GM18505 (cell line): Measurements from ENCODE around the gene RAB11FIP3.
A peak's percentile ranks its signal among the peaks of the same experiment; 100 is the strongest.
"Not testable (repeated sequence)": the region's sequence is repeated elsewhere in the genome, so short reads cannot be mapped to it uniquely, and the experiment has no call there.

Source experiments
- ATAC-seq: cut with Tn5 transposase; IDR thresholded peaks from one replicate; pipeline ENCODE4 v1.9.1; 2021; ENCODE audit not compliant: unreplicated experiment
- POLR2A ChIP-seq: IDR thresholded peaks from 4 replicates; pipeline ENCODE4 v1.6.1; 2011; ENCODE audit warnings: borderline replicate concordance; ENCODE audit not compliant: insufficient read depth, insufficient read length; ENCODE audit errors: extremely low read depth

Gene RAB11FIP3

DNA sequence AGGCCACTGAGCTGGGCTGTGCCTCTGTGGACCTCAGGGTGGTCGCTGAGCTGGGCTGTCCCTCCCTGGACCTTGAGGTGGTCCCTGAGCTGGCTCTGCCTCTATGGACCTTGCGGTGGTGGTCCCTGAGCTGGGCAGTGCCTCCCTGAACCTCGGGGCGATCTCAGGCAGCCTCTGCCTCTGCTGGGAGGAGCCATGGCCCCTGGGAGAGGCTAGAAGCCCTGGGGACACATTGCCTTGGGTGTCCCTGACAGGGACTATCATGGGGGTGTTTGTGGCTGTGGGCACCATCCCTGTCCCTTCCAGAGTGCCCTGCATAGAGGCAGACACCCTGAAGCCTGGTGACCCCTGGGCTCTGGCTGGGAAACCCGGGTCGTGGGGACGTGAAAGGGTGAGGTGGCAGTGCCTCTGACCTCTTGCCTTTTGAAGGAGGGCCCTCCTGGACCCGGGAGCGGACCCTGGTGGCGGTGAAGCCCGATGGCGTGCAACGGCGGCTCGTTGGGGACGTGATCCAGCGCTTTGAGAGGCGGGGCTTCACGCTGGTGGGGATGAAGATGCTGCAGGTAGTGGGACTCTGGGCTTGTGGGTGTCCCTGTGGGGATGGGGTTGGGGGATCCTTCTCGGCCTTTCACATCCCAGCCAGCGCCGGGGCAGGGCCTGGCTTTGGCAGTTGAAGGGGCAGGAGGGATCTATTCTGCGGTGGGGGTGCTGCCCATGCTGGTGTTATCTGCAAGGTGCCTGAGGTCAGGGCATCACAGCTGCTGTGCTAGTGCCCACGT lies 26.7 kb upstream of the RAB11FIP3 start:
- no peak for ATAC-seq
- TF ChIP-seq POLR2A, result no peak

DNA sequence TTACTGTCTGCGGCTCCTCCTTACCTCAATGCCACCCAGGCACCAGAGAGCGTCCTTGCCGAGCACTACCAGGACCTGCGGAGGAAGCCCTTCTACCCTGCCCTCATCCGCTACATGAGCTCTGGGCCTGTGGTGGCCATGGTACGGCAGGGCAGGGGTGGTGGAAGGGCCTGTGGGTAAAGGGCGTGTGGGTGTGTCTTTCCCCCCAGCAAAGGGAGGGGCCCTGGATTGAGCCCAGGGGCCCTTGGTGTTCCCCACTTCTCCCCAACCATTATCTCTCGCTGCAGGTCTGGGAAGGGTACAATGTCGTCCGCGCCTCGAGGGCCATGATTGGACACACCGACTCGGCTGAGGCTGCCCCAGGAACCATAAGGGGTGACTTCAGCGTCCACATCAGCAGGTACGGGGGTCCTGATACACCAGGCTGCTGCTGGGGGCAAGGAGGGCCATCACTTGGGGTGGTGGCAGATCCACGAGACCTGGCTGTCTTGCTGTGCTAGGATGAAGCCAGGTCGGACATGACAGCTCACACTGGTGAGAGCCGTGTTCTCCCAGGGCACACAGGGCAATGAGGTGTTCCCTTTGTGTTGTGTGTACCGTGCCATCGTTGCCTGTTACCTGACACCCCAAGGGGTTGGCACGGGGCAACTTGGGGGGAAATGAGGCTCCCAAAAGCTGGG lies 26.0 kb upstream of the RAB11FIP3 start:
- no peak for TF ChIP-seq POLR2A
- no peak for ATAC-seq

DNA sequence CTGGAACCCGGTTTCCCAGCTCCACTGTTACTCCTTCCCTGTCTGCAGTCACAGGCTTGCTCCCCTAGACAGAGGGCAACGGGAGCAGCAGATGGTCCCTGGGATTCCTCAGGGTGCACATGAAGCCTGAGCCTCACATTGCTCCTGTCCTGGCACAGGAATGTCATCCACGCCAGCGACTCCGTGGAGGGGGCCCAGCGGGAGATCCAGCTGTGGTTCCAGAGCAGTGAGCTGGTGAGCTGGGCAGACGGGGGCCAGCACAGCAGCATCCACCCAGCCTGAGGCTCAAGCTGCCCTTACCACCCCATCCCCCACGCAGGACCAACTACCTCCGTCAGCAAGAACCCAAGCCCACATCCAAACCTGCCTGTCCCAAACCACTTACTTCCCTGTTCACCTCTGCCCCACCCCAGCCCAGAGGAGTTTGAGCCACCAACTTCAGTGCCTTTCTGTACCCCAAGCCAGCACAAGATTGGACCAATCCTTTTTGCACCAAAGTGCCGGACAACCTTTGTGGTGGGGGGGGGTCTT lies 25.3 kb upstream of the RAB11FIP3 start:
- no peak for TF ChIP-seq POLR2A
- ATAC-seq, result no peak

DNA sequence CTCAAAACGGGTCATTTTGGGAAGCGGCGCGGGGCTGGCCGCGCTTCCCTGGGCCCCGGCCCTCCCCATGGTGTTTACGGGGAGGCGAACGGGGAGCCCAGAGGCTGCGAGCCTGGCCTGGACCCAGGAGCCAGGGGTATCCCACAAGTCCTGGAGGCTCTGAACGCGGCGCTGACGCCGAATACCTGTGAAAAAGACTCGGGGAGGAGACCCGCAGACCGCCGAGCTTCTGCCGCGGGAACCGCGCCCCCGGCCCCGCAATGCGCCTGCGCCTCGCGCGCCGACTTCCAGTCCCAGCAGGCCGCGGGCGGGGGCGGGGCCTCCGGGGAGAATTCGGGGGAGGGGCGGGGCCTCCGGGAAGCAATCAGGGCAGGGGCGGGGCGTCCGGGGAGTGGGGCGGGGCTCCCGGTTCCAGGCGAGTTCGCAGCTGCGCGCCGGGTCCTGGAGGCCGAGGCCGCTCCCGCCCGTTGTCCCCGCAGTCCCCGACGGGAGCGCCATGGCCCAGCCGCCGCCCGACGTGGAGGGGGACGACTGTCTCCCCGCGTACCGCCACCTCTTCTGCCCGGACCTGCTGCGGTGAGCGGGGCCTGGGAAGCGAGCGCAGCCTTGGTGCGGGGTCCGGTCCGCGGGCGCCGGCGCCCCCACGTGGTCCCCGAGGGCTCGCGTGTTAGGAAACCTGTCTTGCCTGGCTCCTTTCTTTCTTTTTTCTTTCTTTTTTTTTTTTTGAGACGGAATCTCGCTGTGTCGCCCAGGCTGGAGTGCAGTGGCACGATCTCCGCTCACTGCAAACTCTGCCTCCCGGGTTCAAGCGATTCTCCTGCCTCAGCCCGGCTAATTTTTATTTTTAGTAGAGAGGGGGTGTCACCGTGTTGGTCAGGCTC lies 23.7 kb upstream of the RAB11FIP3 start, which contains the start of gene DECR2:
TSS of gene DECR2 (plus strand) at position 418 of the 881 bp plus-strand sequence. CDS start at position 497, 79 bp downstream.
- ATAC-seq, result peak; percentile 60
- TF ChIP-seq POLR2A, result peak; percentile 71

DNA sequence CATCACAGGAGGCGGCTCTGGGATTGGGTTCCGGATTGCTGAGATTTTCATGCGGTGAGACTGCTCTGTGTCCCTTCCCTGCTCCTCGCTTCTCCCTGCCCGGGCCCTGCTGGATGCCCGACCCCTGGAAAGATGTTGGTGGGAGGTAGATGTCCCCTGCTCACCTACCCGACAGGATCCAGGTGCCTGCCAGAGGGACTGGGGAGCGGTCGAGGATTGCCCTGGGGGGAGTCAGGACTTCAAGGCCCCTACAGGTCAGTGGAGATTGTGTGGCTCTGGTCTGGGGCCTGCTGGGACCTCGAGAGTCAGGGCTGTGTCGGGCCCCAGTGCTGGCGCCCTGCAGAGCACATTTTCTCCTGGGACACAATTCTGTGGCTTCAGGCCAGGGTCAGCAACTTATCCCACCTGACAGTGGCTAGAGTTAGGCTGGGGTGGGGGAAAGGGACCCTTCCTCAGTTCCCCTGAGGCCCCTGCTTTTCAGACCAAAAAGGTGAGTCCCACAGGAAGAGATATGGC lies 20.4 kb upstream of the RAB11FIP3 start:
- ATAC-seq, result no peak

DNA sequence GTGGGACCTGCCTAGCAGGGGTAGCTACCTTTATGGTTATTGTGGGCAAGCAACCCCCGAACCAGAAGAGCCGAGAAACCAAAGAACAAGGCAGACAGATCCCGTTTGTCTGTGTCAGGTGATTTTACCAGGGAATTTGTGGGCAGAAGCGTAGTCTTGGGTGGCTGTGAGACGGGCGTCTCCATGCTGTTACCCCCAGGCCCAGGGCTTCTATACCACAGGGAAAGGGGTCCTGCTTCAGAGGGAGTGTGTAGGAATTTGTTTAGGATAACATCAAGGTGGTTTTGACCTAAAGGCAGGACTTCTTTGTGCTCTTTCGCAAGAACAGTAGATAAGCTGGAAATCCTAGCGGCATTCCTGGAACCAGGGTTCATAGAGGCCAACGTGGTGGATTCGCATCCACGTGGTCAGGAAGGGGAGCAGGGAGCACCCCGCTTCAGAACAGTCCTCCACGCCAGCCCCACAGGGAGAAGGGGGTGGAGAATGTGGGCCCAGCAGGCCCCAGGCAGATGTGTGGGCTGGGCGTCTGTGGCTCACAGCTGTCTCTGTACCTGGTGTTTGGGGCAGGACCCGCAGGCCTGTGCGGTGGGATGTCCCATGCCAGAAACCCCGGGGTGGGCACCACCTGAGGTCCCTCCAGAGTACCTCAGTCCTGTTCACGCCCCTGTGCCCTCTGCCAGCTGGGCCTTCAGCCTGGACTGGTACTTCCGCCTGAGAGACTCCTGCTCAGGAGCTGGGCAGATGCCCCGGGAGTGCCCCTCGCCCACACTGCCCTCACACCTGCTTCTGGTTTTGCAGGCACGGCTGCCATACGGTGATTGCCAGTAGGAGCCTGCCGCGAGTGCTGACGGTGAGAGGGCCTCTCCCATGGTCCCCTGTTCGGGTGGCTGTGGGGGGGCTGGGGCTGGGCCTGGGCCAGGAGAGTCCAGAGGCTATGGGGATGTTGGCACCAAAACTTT lies 19.6 kb upstream of the RAB11FIP3 start:
- ATAC-seq, result no peak
- no peak for TF ChIP-seq POLR2A

More for the DNA sequence above, 20.4 kb upstream of the RAB11FIP3 start:
- no peak for TF ChIP-seq POLR2A

DNA sequence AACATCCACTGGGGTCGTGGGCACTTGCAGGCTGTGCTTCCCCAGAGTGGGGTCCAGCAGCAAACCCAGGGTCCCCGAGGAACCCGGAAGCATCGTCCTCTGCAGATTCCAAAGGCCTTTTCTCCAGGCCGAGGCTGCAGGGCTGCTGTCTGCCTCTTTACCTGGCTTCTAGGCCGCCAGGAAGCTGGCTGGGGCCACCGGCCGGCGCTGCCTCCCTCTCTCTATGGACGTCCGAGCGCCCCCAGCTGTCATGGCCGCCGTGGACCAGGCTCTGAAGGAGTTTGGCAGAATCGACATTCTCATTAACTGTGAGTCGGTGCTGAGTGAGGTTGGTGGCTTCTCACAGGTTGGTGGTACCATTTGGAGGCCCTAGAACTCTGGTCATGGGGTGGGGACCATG lies 18.2 kb upstream of the RAB11FIP3 start:
- TF ChIP-seq POLR2A, result no peak

DNA sequence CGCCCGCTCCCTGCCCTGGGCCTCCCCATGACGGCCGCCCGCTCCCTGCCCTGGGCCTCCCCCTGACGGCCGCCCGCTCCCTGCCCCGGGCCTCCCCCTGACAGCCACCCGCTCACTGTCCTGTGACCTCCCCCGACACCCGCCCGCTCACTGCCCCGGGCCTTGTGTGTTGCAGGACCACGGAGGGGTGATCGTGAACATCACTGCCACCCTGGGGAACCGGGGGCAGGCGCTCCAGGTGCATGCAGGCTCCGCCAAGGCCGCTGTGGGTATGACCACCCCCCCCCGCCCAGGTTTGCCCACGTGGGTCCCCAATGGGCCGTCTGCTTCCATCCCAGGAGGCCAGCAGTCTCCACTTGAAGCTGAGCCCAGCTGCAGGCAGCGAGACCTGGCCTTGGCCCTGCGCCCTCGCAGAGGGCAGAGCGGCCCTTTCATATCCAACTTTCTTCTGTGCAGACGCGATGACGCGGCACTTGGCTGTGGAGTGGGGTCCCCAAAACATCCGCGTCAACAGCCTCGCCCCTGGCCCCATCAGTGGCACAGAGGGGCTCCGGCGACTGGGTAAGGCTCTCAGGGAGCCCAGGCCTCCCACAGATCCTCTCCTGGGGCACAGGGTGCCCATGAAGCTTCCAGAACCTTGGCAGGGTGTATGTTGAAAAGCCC lies 14.8 kb upstream of the RAB11FIP3 start:
- ATAC-seq, result no peak
- TF ChIP-seq POLR2A, result no peak

More for the DNA sequence above, 18.2 kb upstream of the RAB11FIP3 start:
- ATAC-seq, result no peak

DNA sequence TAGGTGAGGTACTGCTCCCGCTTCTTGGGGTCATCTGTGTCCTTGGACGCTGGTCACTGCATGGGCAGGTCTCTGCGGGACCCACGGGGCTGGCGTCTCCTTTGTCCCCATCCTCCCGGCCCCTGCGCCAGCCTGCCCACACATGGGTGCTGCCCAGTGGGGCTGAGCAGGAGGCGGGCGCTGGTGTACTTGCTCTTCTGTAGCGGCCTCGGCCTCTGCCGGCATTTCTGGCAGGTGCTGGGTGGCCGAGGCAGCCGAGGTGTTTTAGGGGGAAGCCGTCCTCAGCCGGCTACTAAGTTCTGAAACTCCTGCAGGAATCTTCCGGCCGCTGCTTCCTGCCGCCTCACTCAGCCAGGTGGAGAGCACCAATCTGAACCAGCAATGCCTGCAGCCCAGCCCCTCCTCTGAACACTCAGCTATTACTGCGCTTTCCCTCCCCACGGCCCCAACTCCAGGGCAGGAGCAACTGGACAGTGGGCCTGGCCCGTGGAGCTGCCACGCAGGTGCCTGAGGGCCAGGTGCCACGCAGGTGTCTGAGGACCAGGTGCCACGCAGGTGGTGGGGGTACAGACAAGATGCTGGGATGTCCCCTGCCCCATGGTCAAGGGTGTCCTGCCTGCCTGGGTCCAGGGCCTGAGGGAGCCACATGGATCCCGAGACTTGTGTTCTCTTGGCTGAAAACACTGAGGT lies 13.7 kb upstream of the RAB11FIP3 start:
- TF ChIP-seq POLR2A, result no peak
- ATAC-seq, result no peak

DNA sequence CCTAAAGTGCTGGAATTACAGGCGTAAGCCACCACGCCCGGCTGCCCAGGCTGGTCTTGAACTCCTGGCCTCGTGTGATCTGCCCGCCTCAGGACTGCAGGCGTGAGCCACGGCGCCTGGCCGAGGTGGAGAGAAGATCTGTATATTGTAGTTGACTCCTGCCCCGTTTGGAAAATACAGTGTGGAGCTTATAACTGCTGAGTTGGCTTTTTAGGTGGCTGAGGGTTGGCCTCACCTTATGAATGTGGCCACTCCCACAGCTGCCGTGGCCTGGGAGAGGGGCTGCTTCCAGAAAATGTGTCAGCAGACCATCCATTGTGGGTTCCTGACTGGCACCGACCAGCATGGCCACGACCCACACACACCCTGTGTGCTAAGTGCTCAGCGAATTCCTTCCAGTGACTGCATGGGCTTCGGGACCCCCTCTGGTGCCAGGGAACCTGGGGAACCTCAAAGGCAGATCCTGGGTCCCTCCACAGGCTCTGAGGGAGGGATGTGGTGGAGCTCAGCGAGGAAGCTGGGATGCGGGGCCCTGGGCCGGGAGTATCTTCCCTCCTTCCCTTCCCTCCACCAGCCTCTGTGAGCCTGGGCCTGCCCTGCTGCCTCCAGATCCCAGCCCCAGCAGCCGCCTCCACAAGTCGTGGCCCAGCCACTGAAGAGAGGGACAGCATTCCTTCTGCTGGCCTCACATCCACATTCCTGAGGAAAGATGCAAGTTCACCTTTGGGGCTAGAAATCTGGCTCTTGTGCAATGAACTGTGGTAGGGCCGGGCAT lies 10.9 kb upstream of the RAB11FIP3 start:
- no peak for TF ChIP-seq POLR2A
- no peak for ATAC-seq

DNA sequence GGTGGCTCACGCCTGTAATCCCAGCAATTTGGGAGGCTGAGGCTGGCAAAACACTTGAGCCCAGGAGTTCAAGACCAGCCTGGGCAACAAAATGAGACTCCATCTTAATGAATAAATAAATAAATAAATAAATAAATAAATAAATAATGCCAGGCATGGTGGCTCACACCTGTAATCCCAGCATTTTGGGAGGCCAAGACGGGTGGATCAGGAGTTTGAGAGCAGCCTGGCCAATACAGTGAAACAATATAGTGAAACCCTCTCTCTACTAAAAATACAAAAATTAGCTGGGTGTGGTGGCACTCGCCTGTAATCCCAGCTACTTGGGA lies 10.3 kb upstream of the RAB11FIP3 start:
- not testable (repeated sequence) for ATAC-seq

DNA sequence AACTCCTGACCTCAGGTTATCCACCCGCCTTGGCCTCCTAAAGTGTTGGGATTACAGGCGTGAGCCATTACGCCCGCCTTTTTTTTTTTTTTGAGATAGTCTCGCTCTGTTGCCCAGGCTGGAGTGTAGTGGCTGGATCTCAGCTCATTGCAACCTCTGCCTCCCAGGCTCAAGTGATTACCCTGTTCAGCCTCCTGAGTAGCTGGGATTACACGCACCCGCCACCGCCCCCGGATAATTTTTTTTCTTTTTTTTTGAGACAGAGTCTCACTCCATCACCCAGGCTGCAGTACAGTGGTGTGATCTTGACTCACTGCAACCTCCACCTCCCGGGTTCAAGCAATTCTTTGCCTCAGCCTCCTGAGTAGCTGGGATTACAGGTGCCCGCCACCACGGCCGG lies 3.3 kb upstream of the RAB11FIP3 start:
- not testable (repeated sequence) for ATAC-seq
